ENCODE results near the gene MGLL.
A peak's percentile ranks its signal among the peaks of the same experiment; 100 is the strongest.

Gene MGLL

DNA sequence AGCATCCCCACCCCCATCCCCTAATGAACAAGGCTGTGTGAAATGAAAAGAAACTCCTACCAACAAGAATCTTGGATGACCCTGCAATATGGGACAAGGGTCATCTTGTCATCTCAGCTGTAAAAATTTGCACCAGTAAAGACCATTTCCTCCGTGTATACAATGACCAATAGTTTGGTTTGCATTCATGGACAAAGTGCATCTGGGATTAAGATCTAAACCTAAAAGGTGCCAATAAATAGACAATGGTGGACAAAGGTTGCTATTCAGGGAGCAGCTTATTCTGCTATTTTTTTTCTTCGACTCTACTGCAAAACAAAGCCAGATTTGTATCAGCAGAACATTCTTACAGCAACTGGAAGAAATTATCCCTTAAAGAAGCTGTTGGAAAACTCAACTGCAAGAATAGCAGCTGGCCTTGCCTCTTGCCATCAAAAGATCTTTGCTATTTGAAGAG is 8.0 kb downstream of the MGLL start:
- DNase-seq (ENCODE audit: low spot score): no peak
- TF ChIP-seq, protein P1, sequence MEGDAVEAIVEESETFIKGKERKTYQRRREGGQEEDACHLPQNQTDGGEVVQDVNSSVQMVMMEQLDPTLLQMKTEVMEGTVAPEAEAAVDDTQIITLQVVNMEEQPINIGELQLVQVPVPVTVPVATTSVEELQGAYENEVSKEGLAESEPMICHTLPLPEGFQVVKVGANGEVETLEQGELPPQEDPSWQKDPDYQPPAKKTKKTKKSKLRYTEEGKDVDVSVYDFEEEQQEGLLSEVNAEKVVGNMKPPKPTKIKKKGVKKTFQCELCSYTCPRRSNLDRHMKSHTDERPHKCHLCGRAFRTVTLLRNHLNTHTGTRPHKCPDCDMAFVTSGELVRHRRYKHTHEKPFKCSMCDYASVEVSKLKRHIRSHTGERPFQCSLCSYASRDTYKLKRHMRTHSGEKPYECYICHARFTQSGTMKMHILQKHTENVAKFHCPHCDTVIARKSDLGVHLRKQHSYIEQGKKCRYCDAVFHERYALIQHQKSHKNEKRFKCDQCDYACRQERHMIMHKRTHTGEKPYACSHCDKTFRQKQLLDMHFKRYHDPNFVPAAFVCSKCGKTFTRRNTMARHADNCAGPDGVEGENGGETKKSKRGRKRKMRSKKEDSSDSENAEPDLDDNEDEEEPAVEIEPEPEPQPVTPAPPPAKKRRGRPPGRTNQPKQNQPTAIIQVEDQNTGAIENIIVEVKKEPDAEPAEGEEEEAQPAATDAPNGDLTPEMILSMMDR (IDR thresholded peaks at IDR 0.05; ENCODE audit: extremely low read depth, missing control alignments): no peak

DNA sequence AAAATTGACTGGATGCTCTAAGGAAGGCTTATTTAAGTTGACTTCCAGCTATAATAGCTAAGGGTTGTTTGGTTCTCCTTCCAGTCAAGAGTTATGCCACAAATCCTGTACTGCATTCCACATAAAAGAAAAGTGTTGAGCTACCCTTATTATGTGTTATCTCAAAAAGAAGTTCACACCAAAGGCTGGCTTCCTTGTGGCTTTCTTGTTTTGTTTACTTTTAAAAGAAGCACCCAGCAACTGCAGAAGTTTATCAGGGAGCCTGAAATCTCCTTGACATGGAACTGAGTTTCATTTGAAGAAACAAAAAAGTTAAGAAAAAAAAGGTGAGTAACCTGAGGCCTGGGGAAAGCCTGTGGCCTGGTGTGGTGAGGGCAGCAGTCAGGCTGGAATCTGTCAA is 10.2 kb downstream of the MGLL start:
- TF ChIP-seq, protein P1 (IDR thresholded peaks at IDR 0.05; ENCODE audit: extremely low read depth, missing control alignments): no peak

DNA sequence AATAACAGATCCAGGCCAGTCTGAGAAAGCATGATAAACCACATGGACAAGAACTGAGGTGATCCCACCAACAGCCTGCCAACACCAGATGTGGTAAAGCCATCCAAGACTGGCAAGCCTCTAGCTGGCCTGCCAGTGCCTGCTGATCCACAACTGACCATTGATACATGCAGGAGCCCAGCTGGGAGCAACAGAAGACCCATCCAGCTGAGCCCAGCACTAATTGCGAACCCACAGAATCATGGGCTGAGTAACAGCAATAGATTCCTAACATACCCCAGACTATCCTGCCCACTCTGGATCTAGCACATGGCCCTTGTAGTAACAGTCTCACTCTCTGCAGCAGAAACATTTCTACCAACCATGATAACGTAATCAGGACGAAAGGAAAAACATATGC is 10.6 kb downstream of the MGLL start:
- TF ChIP-seq, protein P1 (IDR thresholded peaks at IDR 0.05; ENCODE audit: extremely low read depth, missing control alignments): no peak
- no peak for DNase-seq (ENCODE audit: low spot score)

More for the DNA sequence above, 10.2 kb downstream of the MGLL start:
- DNase-seq (ENCODE audit: low spot score): no peak

DNA sequence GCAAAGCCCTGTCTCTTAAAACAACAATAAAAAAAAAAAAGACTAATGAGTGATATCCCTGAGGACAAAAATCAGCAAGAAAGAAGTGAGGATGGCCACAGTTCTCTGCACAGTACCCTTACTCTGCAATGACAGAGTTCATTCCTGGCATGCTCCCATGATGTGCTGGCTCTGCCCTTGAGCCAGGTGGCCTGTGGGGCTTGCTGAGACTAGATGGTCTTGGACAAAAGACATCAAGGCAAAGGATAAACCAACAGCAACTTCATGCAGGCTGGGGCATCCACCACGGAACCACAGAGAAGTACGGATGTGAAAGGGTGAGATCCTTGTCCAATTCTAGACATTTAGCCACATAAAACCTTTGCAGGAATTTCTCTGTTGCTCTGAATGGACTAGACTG is 12.7 kb downstream of the MGLL start:
- TF ChIP-seq, protein P1 (IDR thresholded peaks at IDR 0.05; ENCODE audit: extremely low read depth, missing control alignments): no peak
- no peak for DNase-seq (ENCODE audit: low spot score)

DNA sequence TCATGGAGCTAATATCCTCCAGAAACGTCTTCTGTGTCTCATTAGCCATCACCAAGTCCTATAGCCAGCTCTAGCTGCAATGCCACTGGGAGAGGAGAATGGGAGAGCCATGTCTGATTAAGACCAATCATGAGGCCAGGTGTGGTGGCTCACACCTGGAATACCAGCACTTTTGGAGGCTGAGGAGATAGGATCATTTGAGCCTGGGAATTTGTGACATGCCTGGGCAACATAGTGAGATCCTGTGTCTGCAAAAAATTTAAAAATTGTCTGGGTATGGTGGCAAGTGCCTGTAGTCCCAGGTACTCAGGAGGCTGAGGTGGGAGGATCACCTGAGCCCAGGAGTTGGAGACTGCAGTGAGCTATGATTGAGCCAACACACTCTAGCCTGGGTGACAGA is 13.1 kb downstream of the MGLL start:
- TF ChIP-seq, protein P1 (IDR thresholded peaks at IDR 0.05; ENCODE audit: extremely low read depth, missing control alignments): no peak

DNA sequence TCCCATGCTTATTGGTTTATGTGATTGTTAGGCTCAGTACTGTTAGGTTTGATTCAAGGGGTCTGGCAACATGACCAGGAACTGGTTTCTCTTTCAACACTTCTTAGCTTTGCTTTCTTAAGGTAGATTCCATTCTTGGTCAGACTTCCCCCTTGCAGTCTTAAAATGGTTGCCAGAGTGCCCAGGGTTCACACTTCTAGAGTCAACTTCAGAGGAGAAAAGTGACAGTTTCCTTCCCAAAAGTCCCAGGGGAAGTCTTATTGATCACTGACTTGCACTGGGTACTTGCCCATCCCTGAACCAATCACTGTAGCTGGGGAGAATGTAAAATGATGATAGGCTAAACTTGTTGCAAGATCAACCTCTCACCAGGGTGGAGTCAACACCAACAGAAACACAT is 14.1 kb downstream of the MGLL start:
- peak; percentile 46 for DNase-seq (ENCODE audit: low spot score)
- TF ChIP-seq, protein P1 (IDR thresholded peaks at IDR 0.05; ENCODE audit: extremely low read depth, missing control alignments): no peak

More for the DNA sequence above, 13.1 kb downstream of the MGLL start:
- no peak for DNase-seq (ENCODE audit: low spot score)

DNA sequence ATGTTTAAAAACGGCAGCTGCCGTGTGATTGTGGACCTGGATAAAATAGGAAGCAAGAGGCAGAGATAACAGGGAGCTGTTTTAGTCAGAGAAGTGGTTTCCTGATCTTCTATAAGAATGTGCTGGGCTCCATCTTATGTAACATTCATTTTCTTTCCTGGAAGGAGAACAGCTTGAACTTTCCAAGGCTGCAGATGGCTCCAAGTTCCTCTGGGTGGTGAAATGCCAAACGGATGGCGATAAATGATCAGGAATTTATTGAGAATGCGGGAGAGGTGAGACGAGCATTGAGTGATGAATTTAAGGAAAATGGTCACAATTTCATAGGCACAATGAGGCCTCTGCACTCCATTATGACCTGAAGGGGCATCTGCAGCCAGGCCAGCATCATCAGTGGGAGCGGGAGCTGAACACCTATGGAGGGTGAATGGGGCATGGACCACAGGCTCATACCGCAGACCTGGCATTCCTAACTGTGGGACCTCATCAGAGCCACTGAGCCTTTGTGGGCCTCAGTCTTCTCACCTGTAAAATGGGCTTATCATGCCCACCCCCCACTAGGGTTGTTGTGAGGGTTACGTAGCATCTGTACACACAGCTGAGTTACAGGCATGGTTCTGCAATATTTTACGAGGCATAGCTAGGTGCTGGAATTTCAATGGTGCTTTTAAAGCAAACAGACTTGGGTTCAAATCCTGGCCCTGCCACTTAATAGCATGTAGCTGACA is 17.1 kb downstream of the MGLL start:
- DNase-seq (ENCODE audit: low spot score): no peak
- TF ChIP-seq, protein P1 (IDR thresholded peaks at IDR 0.05; ENCODE audit: extremely low read depth, missing control alignments): no peak

Data from GM20000 (cell line).